MM.1S (cell line): Measurements from ENCODE around the gene RNF220.

ENCODE experiments used
- DNase-seq: peaks from one replicate; pipeline ENCODE4 v3.0.0-alpha.2; 2015
- H2AFZ ChIP-seq: fragments of 300-600 bp; sonication (generic); 2 replicates; pipeline ENCODE4 v1.6.0; 2016; ENCODE audit warnings: antibody characterized with exemption, low read length
- H3F3A ChIP-seq: fragments of 300-600 bp; sonication (generic); 2 replicates; pipeline ENCODE4 v1.6.1; 2016; ENCODE audit warnings: mild to moderate bottlenecking, antibody characterized with exemption, low read length, moderate library complexity, mixed read lengths; ENCODE audit not compliant: insufficient read depth
- H3K27ac ChIP-seq: fragments of 300-600 bp; sonication (generic); 2 replicates; pipeline ENCODE4 v1.5.1; 2016; ENCODE audit warnings: mild to moderate bottlenecking, low read length
- H3K27me3 ChIP-seq: fragments of 300-600 bp; sonication (generic); replicated peaks from 2 replicates; pipeline ENCODE4 v1.6.0; 2016; ENCODE audit warnings: low read length; ENCODE audit not compliant: insufficient read depth
- H3K36me3 ChIP-seq: fragments of 300-600 bp; sonication (generic); replicated peaks from 2 replicates; pipeline ENCODE4 v1.6.1; 2016; ENCODE audit warnings: mild to moderate bottlenecking, low read length, mixed read lengths; ENCODE audit not compliant: insufficient read depth
- H3K4me1 ChIP-seq: fragments of 300-600 bp; sonication (generic); 2 replicates; pipeline ENCODE4 v1.6.1; 2016; ENCODE audit warnings: low read length, mixed read lengths
- H3K4me2 ChIP-seq: fragments of 300-600 bp; sonication (generic); 2 replicates; pipeline ENCODE4 v1.6.0; 2016; ENCODE audit warnings: low read depth, low read length
- H3K4me3 ChIP-seq: fragments of 300-600 bp; sonication (generic); 2 replicates; pipeline ENCODE4 v1.5.1; 2016; ENCODE audit warnings: low read length, mixed read lengths
- H3K79me2 ChIP-seq: fragments of 300-600 bp; sonication (generic); 2 replicates; pipeline ENCODE4 v1.6.1; 2016; ENCODE audit warnings: mixed run types, low read length, mixed read lengths
- H3K9ac ChIP-seq: fragments of 300-600 bp; sonication (generic); 2 replicates; pipeline ENCODE4 v1.6.1; 2016; ENCODE audit warnings: low read length, mixed read lengths
- H3K9me2 ChIP-seq: fragments of 300-600 bp; sonication (generic); replicated peaks from 2 replicates; pipeline ENCODE4 v1.6.1; 2016; ENCODE audit warnings: mild to moderate bottlenecking, low read length, mixed read lengths; ENCODE audit not compliant: insufficient read depth
- H3K9me3 ChIP-seq: fragments of 300-600 bp; sonication (generic); replicated peaks from 2 replicates; pipeline ENCODE4 v1.6.1; 2016; ENCODE audit warnings: mild to moderate bottlenecking, low read length, mixed read lengths; ENCODE audit not compliant: insufficient read depth
- H4K20me1 ChIP-seq: fragments of 300-600 bp; sonication (generic); 2 replicates; pipeline ENCODE4 v1.6.1; 2016; ENCODE audit warnings: mild to moderate bottlenecking, low read length, moderate library complexity, mixed read lengths; ENCODE audit not compliant: insufficient read depth
- EZH2 ChIP-seq: fragments of 300-600 bp; sonication (generic); optimal IDR thresholded peaks from 2 replicates; pipeline ENCODE3; 2017; ENCODE audit warnings: low read depth, mild to moderate bottlenecking, antibody characterized with exemption, low read length, mixed read lengths
- EZH2phosphoT487 ChIP-seq: fragments of 300-600 bp; sonication (generic); IDR thresholded peaks from 2 replicates; pipeline ENCODE4 v1.6.1; 2018; ENCODE audit warnings: antibody characterized with exemption, low read length
- TF ChIP-seq, protein P1 (sequence below): fragments of 300-600 bp; sonication (generic); IDR thresholded peaks from 2 replicates; pipeline ENCODE4 v1.5.1; 2016; ENCODE audit warnings: antibody characterized with exemption, low read length, mixed read lengths

Gene RNF220

DNA sequence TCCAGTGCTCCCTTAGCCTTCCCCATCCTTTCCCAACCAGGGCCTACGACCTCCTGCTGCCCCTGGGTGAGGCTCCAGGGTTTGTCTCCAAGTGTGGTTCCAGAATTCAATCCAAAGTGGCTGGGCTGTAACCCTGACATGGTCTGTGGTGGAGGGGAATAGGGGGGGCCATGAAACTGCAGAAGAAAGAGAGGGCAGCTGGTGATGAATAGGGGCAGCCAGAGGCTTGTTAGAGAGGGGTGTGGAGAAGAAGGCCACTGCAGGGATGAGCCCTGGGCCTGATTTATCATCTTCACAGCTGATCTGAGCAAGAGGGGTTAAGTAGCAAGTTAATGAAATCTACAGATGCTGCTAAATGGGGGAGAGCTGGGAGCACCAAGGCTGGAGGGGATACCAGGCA, 37.1 kb upstream of the RNF220 start:
- H3K4me2 ChIP-seq, result no peak overlapping the region
- no peaks in the 10 kb centered on the region for H3K9me3 ChIP-seq
- DNase-seq, result no peak
- no peak overlapping the region for H3K4me3 ChIP-seq
- TF ChIP-seq, protein P1, sequence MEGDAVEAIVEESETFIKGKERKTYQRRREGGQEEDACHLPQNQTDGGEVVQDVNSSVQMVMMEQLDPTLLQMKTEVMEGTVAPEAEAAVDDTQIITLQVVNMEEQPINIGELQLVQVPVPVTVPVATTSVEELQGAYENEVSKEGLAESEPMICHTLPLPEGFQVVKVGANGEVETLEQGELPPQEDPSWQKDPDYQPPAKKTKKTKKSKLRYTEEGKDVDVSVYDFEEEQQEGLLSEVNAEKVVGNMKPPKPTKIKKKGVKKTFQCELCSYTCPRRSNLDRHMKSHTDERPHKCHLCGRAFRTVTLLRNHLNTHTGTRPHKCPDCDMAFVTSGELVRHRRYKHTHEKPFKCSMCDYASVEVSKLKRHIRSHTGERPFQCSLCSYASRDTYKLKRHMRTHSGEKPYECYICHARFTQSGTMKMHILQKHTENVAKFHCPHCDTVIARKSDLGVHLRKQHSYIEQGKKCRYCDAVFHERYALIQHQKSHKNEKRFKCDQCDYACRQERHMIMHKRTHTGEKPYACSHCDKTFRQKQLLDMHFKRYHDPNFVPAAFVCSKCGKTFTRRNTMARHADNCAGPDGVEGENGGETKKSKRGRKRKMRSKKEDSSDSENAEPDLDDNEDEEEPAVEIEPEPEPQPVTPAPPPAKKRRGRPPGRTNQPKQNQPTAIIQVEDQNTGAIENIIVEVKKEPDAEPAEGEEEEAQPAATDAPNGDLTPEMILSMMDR, result no peak
- TF ChIP-seq EZH2phosphoT487, result no peak
- TF ChIP-seq EZH2, result no peak
- no peaks in the 10 kb centered on the region for H3K4me1 ChIP-seq
- H2AFZ ChIP-seq, result no peak overlapping the region
- no peaks in the 10 kb centered on the region for H3K79me2 ChIP-seq
- no peaks in the 10 kb centered on the region for H3K9me2 ChIP-seq
- H4K20me1 ChIP-seq, result no peaks in the 10 kb centered on the region
- H3F3A ChIP-seq, result no peaks in the 10 kb centered on the region
- H3K36me3 ChIP-seq, result no peaks in the 10 kb centered on the region
- H3K9ac ChIP-seq, result no peak overlapping the region
- H3K27ac ChIP-seq, result no peak overlapping the region
- no peaks in the 10 kb centered on the region for H3K27me3 ChIP-seq

DNA sequence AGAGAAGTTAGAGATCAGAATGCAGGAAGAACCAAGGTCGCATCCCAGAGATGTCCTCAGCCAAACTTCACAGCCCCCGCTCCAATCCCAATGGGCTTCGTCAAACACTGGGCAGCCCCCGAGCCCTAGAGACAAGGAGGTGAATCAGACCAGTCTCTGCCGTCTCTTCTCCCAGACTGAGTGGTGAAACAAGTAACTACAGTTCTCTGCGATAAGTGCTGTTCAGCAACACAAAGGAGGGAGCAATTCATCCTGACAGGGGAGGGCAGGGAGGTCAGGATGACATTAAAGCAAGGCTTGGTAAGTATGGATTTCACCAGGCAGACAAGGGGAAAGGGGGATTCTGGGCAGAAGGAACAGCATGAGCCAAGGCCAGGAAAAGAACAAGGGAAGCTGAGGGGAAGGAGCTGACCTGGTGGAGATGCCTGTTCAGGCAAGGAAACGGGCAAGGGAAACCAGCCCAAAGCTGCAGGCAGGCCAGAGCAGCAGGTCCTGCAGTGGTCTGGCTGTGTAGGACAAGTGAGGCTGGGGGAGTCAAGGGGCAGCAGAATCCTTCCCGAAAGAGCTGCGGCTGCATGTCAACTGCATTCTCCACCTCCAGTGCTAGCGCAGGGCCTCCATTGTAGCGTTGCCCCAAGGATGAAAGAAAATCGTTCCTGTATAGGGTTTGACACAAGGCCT, 36.4 kb upstream of the RNF220 start:
- H3K4me2 ChIP-seq, result no peak overlapping the region
- no peak overlapping the region for H3K4me3 ChIP-seq
- no peaks in the 10 kb centered on the region for H3K9me2 ChIP-seq
- H4K20me1 ChIP-seq, result no peaks in the 10 kb centered on the region
- H3K9me3 ChIP-seq, result no peaks in the 10 kb centered on the region
- no peaks in the 10 kb centered on the region for H3K27me3 ChIP-seq
- no peaks in the 10 kb centered on the region for H3K4me1 ChIP-seq
- H3K27ac ChIP-seq, result no peak overlapping the region
- no peaks in the 10 kb centered on the region for H3K36me3 ChIP-seq
- no peaks in the 10 kb centered on the region for H3K79me2 ChIP-seq
- no peak for DNase-seq
- no peak overlapping the region for H3K9ac ChIP-seq
- TF ChIP-seq, protein P1, result no peak
- no peak for TF ChIP-seq EZH2
- no peak for TF ChIP-seq EZH2phosphoT487
- H3F3A ChIP-seq, result no peaks in the 10 kb centered on the region
- H2AFZ ChIP-seq, result no peak overlapping the region

DNA sequence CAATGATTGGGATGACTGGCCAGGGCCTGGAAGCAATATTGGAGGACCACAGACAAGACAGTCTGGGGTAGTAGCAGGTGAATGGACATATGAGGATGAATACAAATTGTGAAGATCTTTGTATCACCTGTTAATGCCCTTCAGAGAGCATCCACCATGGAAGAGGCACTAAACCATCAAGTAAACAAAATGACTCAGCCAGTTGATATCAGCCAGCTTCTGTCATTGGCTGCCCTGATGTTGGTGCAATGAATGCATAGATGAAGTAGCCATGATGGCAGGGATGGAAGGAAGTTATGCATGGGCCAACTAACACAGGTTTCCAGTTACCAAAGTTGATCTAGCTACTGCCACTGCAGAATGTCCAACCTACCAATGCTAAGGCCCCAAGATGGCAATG, 33.8 kb upstream of the RNF220 start:
- Histone ChIP-seq H3K9me2 (no peaks in the 10 kb centered on the region), H3K4me2 (no peak overlapping the region), H3K9me3 (no peaks in the 10 kb centered on the region), H3K4me3 (no peak overlapping the region), H4K20me1 (no peaks in the 10 kb centered on the region), H2AFZ (no peak overlapping the region), H3K27me3 (no peaks in the 10 kb centered on the region), H3K36me3 (no peaks in the 10 kb centered on the region), H3F3A (no peaks in the 10 kb centered on the region), H3K4me1 (no peaks in the 10 kb centered on the region), H3K79me2 (no peaks in the 10 kb centered on the region), H3K9ac (no peak overlapping the region), H3K27ac (no peak overlapping the region)
- no peak for TF ChIP-seq EZH2
- TF ChIP-seq, protein P1, result no peak
- no peak for TF ChIP-seq EZH2phosphoT487
- no peak for DNase-seq
